Endothelial cell (in vitro differentiated cells): Measurements from ENCODE around the gene DTYMK. TPM values are rescaled to one million over a fixed set of nuclear protein-coding genes. Genes with fewer than 3 reads are reported as not detected.
A peak's percentile ranks its signal among the peaks of the same experiment; 100 is the strongest.

Source experiments
- DNase-seq: peaks from one replicate; pipeline ENCODE4 v3.0.0; 2021; ENCODE audit warnings: low spot score
- H3K27ac Mint-ChIP-seq: one replicate; pipeline ENCODE4 v1.8.0; 2021; ENCODE audit warnings: mixed read lengths, inconsistent platforms; ENCODE audit not compliant: unreplicated experiment
- H3K27me3 Mint-ChIP-seq: one replicate; pipeline ENCODE4 v1.8.0; 2021; ENCODE audit warnings: mild to moderate bottlenecking, moderate library complexity, mixed read lengths, inconsistent platforms; ENCODE audit not compliant: unreplicated experiment
- H3K36me3 Mint-ChIP-seq: one replicate; pipeline ENCODE4 v1.8.0; 2021; ENCODE audit warnings: mild to moderate bottlenecking, low read depth, mixed read lengths, inconsistent platforms; ENCODE audit not compliant: unreplicated experiment
- H3K4me1 Mint-ChIP-seq: one replicate; pipeline ENCODE4 v1.8.0; 2021; ENCODE audit warnings: mild to moderate bottlenecking, mixed read lengths, inconsistent platforms; ENCODE audit not compliant: unreplicated experiment
- H3K4me3 Mint-ChIP-seq: one replicate; pipeline ENCODE4 v1.8.0; 2021; ENCODE audit warnings: mild to moderate bottlenecking, mixed read lengths, inconsistent platforms; ENCODE audit not compliant: unreplicated experiment
- H3K9me3 Mint-ChIP-seq: one replicate; pipeline ENCODE4 v1.8.0; 2021; ENCODE audit warnings: mixed read lengths, inconsistent platforms; ENCODE audit not compliant: unreplicated experiment
- CTCF ChIP-seq: fragments of 200-600 bp; sonication (generic); IDR thresholded peaks from one replicate; pipeline ENCODE4 v1.5.0; 2021; ENCODE audit warnings: antibody characterized with exemption; ENCODE audit not compliant: unreplicated experiment
- total RNA-seq: library from RNA; stranded (reverse); fragmentation: NEBNext Ultra II Directional; extraction: Animal tissue kit (Norgen Biotek cat#: 25700); gene quantifications from one replicate; pipeline ENCODE4 v1.2.1, GENCODE V29; 2021; ENCODE audit not compliant: unreplicated experiment

DTYMK gene
- total RNA-seq, 1 donor from 2014 or later: 42.3 TPM

- no peaks in the 10 kb centered on the region for H3K9me3 Mint-ChIP-seq
- peaks cover 43% of the 10 kb centered on the region for H3K36me3 Mint-ChIP-seq
- H3K4me1 Mint-ChIP-seq: peaks cover 23% of the 10 kb centered on the region
- peak within 1 kb of the TSS; percentile 78 for H3K27ac Mint-ChIP-seq
- peak; percentile 81 for DNase-seq
- no peak for TF ChIP-seq CTCF
- H3K27me3 Mint-ChIP-seq: peaks cover 7% of the 10 kb centered on the region
- H3K4me3 Mint-ChIP-seq: peak within 1 kb of the TSS; percentile 92
These were observed 49.4 kb downstream of the DTYMK start, which contains the start of the genes ATG4B and THAP4 for GRCh38 chr2:241637018-241637794. ATG4B (plus strand) TSS chr2:241637693; CDS start chr2:241637715, 22 bp downstream. THAP4 (minus strand) TSS chr2:241637158; CDS start chr2:241637017, 141 bp downstream.

GRCh38 chr2:241636182-241637017, 50.2 kb downstream of the DTYMK start:
- Mint-ChIP-seq H3K27ac (peak overlapping the region; percentile 43), H3K27me3 (peaks cover 7% of the 10 kb centered on the region), H3K4me1 (peaks cover 23% of the 10 kb centered on the region), H3K36me3 (peaks cover 40% of the 10 kb centered on the region), H3K9me3 (no peaks in the 10 kb centered on the region), H3K4me3 (peak overlapping the region; percentile 91)
- DNase-seq: peak; percentile 59
- TF ChIP-seq CTCF: no peak

- Mint-ChIP-seq H3K9me3 (no peaks in the 10 kb centered on the region), H3K36me3 (peaks cover 37% of the 10 kb centered on the region), H3K27me3 (peaks cover 7% of the 10 kb centered on the region), H3K27ac (peak overlapping the region; percentile 43), H3K4me1 (peaks cover 20% of the 10 kb centered on the region), H3K4me3 (peak overlapping the region; percentile 91)
- no peak for TF ChIP-seq CTCF
- DNase-seq: no peak
These were observed 50.9 kb downstream of the DTYMK start for GRCh38 chr2:241635756-241636155.

GRCh38 chr2:241633561-241633960, 53.1 kb downstream of the DTYMK start:
- Mint-ChIP-seq H3K27me3 (peaks cover 7% of the 10 kb centered on the region), H3K4me1 (peaks cover 12% of the 10 kb centered on the region), H3K27ac (no peak overlapping the region), H3K4me3 (no peak overlapping the region), H3K36me3 (peaks cover 24% of the 10 kb centered on the region), H3K9me3 (no peaks in the 10 kb centered on the region)
- no peak for DNase-seq
- no peak for TF ChIP-seq CTCF
